GM19395 (cell line): Measurements from ENCODE around the gene PDSS2.

Source experiments
- ATAC-seq: cut with Tn5 transposase; IDR thresholded peaks from one replicate; pipeline ENCODE4 v1.9.1; 2021; ENCODE audit warnings: mild to moderate bottlenecking, moderate library complexity; ENCODE audit not compliant: unreplicated experiment

PDSS2 gene

GRCh38 chr6:107419733-107420132, 39.6 kb downstream of the PDSS2 start:
- no peak for ATAC-seq

DNA sequence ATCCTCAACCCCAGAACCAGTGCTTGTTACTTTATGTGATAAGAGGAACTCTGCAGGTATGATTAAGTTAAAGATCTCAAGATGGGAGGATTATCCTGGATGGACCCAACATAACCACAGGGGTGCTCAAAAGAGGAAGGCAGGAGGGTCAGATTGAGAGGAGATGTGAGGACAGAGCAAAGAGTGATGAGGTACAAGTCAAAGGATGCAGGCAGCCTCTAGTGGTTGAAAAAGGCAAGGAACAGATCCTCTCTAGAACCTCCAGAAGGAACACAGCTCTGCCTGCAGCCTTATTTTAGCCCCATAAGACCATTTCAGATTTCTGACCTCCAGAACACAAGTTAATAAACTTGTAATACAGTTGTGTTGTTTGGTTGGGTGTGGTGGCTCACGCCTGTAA, 41.2 kb downstream of the PDSS2 start:
- peak; percentile 60 for ATAC-seq

GRCh38 chr6:107416145-107416544, 43.2 kb downstream of the PDSS2 start:
- no peak for ATAC-seq

GRCh38 chr6:107413966-107414645, 45.3 kb downstream of the PDSS2 start:
- ATAC-seq: no peak

DNA sequence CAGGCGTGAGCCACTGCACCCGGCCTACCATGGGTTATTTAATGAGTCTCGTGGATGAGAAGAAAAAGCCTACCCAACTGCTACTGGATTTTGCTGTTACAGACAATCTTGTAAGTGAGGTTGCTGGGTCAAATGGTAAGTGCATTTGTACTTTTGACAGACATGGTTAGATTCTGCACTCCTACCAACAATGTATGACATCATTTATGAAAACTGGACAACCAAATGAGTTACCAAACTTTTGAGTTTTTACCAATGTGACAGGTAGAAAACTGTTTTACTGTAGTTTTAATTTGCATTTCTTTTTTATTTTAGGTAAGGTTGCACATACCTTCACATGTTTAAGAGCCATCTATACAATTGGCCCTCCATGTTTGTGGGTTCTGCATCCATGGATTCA, 48.2 kb downstream of the PDSS2 start:
- no peak for ATAC-seq

- no peak for ATAC-seq
Measured at GRCh38 chr6:107409942-107410341, 49.4 kb downstream of the PDSS2 start.

GRCh38 chr6:107408714-107409113, 50.6 kb downstream of the PDSS2 start:
- no peak for ATAC-seq

DNA sequence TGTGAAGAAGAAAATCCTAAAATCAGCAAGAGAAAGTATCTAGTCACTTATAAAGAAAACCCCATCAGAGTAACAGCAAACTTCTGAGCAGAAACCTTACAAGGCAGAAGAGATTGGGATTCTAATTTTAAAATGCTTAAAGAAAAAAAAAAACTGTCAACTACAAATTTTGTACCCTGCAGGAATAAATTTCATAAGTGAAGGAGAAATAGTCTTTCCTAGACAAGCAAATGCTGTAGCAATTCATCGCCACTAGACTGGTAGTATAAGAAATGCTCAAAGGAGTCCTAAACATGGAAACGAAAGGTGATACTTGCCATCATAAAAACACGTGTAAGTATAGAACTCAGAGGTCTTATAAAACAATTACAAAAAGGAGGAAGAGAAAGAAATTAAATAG, 54.4 kb downstream of the PDSS2 start:
- no peak for ATAC-seq

DNA sequence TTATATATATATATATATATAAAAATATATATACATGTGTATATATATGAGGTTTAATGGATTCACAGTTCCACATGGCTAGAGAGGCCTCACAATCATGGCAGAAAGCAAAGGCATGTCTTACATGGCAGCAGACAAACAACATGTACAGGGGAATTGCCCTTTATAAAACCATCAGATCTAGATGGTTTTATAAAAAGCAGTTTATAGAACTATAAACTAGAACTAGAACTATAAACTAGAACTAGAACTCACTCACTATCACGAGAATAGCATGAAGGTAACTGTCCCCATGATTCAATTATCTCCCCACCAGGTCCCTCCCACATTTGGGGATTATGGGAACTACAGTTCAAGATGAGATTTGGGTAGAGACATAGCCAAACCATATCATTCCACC, 56.8 kb downstream of the PDSS2 start:
- ATAC-seq: no peak

GRCh38 chr6:107401573-107401972, 57.8 kb downstream of the PDSS2 start:
- ATAC-seq: no peak

- no peak for ATAC-seq
Measured at GRCh38 chr6:107400616-107401147, 58.7 kb downstream of the PDSS2 start.

DNA sequence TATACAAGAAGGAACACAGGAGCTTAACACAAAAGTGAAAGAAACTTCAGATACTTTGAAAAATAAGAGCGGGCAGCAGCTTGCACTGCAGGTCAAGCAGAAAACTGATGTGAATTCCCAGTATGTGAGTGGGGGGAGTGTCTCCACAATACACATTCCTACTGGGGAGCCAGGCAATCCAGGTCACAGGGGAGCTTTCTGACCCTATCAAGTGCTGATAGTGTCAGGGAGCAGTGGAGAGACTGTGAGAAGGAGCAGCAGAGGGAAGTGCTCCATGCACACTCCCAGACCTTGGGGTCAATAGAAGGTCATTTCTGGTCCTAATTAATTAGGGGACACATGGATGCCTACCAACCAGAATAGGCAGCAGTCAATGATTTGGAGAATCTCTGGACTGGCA, 59.4 kb downstream of the PDSS2 start:
- ATAC-seq: no peak

DNA sequence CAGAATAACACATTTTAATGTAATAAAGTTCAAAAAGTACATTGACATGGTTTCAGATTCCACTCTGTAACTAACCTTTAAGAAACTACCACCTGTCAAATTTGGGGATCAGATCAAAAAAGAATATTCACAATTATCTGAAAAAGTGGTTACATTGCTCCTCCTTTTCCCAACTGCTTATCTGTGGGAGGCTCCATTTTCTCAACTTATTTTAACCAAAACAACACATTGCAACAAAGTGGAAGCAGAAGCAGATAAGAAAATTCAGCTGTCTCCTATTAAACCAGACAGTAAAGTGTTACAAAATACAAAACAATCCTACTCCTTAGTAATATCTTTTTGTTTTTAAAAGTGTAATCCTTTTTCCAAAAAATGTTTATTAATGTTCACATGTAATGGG, 61.4 kb downstream of the PDSS2 start:
- ATAC-seq: no peak

DNA sequence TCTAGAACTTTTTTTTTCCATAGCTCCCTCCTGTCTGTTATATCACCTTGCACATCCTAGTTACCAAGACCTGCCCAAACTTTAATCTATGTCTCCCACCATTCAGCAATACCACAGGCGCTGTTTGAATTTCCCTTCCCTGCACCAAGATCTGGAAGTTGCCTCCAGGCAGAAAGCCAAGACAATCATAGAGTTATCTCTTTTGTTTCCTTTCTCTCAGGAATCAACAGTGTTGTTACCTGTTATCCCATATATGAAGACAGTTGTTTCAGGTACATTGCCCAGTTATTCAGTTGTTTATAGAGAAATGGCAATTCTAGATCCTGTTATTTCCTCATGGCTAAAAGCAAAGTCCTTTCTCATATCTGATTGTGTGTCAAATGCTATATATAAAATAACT, 63.2 kb downstream of the PDSS2 start:
- no peak for ATAC-seq

GRCh38 chr6:107392069-107392468, 67.3 kb downstream of the PDSS2 start:
- ATAC-seq: no peak

GRCh38 chr6:107390685-107391435, 68.5 kb downstream of the PDSS2 start:
- no peak for ATAC-seq

DNA sequence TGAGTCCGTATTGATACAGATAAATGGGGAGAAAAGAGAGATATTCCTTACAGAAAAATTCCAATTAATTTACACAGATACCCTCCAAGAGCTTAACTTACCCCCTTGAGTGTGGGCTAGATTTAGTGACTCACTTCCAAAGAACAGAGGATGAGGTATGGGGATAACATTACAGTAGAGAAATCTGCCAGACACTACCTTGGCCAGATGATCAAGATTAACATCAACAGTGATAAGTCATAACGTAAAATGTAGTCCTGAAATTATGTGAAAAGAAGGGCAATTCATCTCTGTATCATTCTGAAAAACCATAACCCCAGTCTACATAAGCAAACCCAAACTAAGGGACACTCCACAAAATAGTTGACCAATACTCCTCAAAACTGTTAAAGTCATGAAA, 69.3 kb downstream of the PDSS2 start:
- ATAC-seq: no peak

- ATAC-seq: no peak
Measured at GRCh38 chr6:107386904-107387303, 72.5 kb downstream of the PDSS2 start.

- no peak for ATAC-seq
Measured at GRCh38 chr6:107386340-107386739, 73.0 kb downstream of the PDSS2 start.

GRCh38 chr6:107383705-107384104, 75.7 kb downstream of the PDSS2 start:
- ATAC-seq: no peak

GRCh38 chr6:107374264-107374663, 85.1 kb downstream of the PDSS2 start:
- ATAC-seq: no peak

GRCh38 chr6:107369493-107369892, 89.9 kb downstream of the PDSS2 start:
- ATAC-seq: no peak
